Left hindlimb (tissue), 1 donor: ENCODE measurements around the gene DDB1.

Experiments used
- DNase-seq: peaks from one replicate; pipeline ENCODE4 v3.0.0-alpha.2; 2018

DDB1 gene

DNA sequence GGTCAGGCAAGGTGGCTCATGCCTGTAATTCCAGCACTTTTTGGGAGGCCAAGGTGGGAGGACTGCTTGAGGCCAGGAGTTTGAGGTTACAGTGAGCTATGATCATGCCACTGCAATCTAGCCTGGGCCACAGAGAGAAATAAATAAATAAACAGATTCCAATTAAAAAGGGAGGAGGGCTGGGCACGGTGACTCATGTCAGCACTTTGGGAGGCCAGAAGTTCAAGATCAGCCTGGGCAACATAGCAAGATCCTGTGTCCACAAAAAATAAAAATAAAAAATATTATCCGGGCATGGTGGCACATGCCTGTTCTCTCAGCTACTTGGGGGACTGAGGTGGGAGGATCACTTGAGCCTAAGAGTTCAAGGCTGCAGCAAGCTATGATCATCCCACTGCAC, 21.3 kb upstream of the DDB1 start:
- DNase-seq, result no peak

GRCh38 chr11:61353131-61354067, 20.5 kb upstream of the DDB1 start:
- no peak for DNase-seq

GRCh38 chr11:61352038-61352437, 19.1 kb upstream of the DDB1 start:
- DNase-seq, result no peak

GRCh38 chr11:61350803-61351202, 17.9 kb upstream of the DDB1 start:
- no peak for DNase-seq

GRCh38 chr11:61350336-61350735, 17.4 kb upstream of the DDB1 start:
- no peak for DNase-seq

- DNase-seq, result no peak
Measured at GRCh38 chr11:61349916-61350315, 17.0 kb upstream of the DDB1 start.

DNA sequence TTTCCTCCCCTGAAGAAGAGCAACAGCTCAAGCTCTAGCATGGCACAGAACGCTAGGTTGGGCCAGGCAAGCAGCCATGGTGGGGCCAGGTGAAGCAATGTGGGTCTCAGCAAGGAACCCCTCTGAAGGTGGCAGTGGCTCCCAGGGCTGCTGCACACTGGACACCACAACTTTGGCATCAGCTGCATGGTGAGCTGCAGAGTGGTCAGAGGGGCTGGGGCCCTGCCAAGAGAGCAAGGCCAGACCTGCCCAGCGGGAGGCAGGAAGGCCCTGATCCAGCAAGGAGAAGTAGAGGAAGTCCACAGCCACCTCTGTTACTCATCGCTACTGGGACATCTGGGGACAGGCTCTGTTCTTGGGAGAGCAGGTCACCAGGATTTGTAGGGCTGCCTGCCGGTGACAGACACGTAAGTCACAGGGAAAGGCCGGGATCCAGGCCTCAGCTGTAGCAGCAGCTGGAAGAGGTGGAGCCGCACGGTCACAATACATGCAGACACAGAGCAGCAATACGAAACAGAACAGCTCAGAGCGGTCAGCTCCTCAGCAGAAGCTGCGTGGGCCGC, 16.4 kb upstream of the DDB1 start:
- no peak for DNase-seq

DNA sequence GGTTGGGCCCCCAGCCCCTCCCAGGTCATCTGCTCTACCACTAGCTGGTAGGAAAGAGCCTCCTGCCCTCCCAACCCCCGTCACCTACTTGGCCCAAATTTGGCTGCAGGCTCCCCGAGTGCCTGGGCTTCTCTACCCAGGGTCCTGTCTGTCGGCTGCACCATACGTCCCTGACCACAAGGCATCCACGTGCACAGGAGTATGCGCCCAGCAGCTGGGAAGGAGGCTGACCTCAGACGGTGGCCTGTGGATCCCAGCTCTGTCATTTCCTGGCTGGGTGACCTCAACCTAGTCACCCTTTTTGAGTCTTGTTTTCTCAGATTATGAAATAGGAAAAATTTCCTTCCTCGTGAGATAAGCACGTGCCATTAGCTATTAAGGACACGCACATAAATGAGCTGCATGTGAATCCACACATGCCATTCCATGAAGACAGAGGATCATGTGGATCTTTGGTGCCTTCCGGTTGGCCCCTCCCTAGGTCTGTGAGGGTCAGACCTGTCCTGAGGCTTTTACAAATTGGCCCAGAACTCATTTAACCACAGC, 15.1 kb upstream of the DDB1 start:
- DNase-seq, result no peak

DNA sequence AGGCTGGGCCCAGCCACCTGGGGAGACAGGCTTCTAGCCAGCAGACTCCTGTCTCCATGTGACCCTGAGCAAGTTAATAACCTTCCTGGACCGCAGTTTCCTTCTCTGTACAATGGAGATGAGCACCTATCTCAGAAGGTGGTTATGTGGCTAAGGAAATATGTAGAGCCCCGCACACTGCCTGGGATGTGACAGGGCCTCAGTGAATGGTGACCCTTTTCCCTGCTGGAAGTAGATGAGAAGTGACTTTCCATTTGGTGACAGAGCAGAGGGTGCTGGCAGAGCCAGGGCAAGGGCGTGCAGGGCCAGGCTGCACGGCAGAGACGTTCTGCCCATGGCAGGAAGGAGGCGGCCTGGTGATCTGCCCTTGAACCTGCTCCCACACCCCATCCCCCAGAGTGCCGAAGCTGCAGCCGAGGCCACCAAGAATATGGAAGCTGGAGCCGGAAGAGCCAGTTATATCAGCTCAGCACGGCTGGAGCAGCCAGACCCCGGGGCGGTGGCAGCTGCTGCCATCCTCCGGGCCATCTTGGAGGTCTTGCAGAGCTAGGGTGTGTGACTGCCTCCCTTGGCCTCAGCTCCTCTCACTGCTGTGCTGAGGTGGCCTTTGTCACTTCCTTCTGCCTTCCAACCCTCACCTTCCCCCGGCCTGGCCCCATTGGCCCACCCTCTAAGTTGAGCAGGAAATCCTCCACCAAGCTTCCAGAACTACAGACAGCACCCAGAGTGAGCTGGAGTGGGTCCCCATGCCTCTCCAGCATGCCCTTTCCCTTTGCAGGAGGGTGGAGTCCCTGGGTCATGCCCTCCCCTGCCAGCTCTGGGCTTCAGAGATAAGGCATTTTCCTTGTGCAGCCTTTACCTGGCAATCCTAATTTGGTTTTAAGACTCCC, 13.3 kb upstream of the DDB1 start:
- DNase-seq, result no peak

- no peak for DNase-seq
Measured at GRCh38 chr11:61345170-61345610, 12.3 kb upstream of the DDB1 start.

DNA sequence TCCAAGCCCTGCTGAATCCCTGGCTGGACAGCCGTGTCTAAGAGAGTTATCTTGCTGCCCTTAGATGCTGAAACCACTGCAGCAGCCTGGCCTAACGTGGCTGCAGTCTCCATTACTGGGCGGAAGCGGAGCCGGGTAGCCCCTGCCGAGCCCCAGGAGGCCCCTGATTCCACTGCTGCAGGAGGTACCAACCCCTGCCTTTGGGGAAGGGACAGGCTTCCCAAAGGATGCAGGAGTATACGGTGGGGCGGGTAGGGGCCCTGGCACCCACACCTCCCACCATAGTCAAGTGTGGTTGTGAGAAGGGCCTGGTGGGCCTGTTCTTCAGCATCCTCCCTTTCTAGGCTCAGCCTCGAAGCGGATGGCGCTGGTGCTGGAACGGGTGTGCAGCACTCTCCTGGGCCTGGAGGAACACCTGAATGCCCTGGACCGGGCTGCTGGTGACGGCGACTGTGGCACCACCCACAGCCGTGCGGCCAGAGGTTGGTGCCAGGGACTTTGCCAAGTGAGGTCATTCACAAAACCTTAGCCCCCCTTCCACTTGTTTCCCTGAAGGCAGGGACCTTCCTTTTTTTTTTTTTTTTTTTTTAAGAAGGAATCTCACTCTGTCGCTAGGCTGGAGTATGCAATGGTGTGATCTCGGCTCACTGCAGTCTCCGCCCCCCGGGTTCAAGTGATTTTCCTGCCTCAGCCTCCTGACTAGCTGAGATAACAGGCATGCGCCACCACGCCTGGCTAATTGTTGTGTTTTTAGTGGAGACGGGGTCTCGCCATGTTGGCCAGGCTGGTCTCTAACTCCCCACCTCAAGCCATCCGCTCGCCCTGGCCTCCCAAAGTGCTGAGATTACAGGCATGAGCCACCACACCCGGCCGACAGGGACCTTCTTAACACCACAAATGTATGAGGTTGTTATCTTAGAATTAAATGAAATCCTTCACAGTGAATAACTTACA, 11.2 kb upstream of the DDB1 start:
- DNase-seq, result no peak

DNA sequence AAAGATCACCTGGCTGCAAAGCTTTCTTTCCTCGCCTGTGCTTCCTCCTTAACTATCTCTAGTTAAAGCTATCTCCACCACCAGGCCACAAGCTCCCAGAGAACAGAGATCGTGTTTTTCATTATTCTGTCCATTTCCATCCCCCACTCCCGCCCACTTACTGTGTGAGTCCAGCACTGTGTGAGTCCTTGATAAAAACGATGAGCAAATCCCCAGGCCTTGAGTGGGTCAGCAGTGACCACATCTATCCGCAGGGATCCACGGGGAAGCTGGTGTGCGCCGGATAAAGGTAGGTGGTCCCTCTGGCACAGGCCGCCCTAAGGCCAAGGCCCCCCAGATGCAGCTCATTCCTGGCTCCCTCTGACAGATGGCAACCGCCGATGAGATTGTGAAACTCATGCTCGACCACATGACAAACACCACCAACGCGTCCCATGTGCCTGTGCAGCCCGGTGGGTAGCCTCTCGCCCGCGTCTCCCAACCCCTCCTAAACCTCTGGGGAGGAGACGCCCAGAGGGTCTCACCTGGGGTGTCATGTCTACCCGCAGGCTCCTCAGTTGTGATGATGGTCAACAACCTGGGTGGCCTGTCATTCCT, 9.4 kb upstream of the DDB1 start:
- no peak for DNase-seq

DNA sequence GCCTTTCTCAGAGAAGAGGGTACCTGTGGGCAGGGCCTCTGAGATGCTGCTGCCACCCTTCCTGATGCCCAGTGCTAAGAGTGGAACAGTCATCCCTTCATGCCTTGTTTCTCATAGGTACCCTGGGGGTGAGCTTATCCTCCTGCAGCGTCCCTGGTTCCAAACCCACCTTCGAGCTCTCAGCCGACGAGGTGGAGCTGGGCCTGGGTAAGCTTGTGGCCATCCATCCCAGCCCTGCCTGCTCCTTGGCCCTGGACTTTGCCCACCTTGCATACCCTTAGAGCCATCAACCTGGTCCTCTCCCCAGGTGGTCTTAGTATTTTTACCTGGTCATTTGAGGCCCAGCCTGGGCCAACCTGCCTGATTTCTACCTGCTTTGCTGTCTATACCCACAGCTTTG, 8.8 kb upstream of the DDB1 start:
- no peak for DNase-seq

DNA sequence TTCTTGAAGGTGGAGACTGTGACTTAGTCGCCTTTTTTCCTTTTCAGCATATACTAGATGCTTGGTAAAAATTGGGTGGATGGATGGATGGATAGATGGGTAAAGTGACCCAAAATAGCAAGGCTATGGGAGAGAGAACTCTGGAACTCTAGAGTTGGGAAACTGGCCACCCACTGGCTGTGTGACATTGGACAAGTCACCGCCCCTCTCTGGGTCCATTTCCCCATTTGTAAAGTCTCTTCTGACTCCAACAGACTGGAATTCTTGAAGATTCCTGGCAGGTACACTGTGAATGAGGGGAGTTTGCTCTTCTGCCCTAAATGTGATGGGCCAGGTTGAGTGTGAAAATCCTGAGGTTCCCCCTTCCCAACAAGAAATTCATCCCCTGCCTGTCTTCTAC, 8.1 kb upstream of the DDB1 start:
- DNase-seq, result no peak

GRCh38 chr11:61339490-61339878, 6.6 kb upstream of the DDB1 start:
- no peak for DNase-seq

DNA sequence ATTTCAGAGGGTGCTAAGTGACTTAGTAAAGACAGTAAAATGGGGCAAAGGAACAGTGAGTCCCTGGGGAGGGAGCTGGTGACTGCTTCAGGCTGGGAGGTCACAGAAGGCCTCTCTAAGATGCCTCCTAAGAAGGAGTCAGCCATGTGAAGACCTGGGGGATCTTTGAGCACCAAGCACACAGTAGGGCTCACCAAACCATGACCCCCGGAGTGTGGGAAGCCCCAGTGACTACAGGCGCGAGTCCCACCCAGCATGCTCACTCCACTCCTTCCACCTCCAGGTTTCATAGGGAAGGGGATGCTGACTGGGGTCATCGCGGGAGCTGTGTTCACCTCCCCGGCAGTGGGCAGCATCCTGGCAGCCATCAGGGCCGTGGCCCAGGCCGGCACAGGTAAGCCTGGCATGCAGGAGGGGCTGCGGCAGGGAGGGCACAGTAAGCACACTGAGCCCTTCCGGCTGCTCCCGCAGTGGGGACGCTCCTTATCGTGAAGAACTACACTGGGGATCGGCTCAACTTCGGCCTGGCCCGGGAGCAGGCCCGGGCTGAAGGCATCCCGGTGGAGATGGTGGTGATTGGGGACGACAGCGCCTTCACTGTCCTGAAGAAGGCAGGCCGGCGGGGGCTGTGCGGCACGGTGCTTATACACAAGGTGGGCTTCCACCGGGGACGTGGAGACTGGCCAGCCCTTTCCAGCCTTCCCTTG, 6.0 kb upstream of the DDB1 start:
- DNase-seq, result no peak

DNA sequence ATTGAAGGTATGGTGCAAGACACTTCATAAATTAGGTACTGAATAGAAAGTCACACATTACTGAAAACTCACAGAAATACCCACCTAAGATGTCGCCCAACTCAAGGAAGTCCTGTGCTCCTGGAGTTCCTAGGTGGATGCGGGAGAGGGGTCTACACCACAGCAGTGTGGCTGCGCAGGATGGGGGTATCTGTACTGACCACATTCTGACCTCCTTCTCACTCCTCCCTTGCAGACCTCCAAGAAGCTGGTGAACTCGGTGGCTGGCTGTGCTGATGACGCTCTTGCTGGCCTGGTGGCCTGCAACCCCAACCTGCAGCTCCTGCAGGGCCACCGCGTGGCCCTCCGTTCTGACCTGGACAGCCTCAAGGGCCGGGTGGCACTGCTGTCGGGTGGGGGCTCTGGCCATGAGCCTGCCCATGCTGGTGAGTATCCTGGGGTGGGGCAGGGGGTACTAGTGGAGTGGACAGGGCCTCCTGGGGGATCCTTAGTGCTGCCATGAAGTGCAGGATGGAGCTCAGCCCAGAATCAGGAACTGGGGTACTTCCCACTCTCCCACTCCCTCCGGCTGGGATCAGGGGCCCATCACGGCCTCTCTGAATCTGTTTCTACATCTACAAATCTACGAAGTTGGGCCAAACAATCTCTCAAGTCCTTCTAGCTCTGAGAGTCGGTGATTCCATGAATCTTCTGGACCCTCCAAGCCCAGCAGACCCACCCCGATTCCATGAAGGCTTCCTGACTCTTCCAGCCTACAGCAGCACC, 5.0 kb upstream of the DDB1 start:
- DNase-seq, result no peak

DNA sequence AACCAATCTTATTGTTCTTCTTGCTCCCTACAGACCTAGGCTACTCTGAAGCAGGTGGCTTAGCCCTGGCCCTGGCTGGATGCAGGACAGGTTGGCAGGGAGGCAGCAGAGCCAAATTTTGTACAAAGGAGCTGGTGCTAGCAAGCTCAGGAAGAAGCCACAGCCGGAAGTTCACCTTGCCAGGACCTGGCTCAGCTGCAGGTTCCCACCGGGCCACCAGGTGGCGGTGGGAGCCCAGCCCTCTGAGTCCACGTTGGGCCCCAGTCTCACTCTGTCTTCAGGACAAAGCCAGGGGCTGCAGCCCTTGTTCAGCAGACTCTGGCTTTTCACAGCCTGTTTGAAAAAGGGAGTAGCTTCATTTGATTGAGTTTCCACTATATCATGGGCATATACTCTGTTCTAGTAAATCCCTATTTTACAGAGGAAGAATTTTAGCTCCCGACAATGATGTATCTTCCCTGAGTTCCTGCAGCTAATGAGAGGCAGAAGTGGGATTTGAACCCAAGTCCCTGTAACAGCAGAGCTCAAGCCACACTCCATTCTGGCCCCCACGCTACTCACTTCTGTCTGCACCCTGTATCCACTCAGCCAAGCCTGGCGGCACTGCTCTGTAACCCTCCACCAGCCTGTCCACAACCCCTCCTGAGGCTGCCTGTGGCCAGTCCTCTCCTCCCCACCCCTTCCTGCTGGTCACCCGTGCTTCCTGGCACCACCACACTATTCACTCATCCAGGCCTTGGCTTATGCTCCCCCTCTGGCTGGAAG, 3.4 kb upstream of the DDB1 start:
- peak; percentile 84 for DNase-seq

- DNase-seq, result no peak
Measured at GRCh38 chr11:61335355-61335710, 2.4 kb upstream of the DDB1 start.
